Renal pelvis (tissue), 4 donors: ENCODE data around the gene TRIM10. TPM values are rescaled to one million over a fixed set of nuclear protein-coding genes. Genes with fewer than 3 reads are reported as not detected.
"Not testable (repeated sequence)": the region's sequence is repeated elsewhere in the genome, so short reads cannot be mapped to it uniquely, and the experiment has no call there.

Experiments
- DNase-seq: peaks from one replicate; pipeline ENCODE4 v3.0.0-alpha.2; 2013
- polyA plus RNA-seq, 3 donors: library from polyadenylated mRNA; unstranded; fragments of 120-200 nt; gene quantifications; one replicate each; pipeline ENCODE4 v1.2.1, GENCODE V29; 2013; ENCODE audit not compliant: insufficient read length in 3 of 3

TRIM10 gene
- polyA plus RNA-seq, 3 donors, result 0.28 to 0.52 (median 0.44) TPM

DNA sequence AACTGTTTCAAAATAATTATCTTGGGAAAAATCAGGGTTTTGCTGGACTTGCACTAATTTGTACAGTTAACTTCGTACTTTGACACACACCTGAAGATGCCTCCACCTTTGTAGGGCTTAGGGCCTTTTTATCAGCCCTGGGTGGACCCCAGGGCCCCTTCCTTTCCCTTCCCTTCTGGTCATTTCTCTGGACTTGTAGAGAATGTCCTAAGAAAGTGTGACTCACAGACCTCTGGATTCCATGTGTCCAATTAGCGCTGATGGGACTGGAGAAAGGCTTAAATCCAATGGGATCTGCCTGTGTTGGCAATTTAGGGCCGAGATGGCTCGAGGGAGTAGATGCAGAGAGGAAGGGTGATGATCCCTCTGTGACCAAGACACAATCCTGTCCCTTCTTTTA is 11.7 kb upstream of the TRIM10 start:
- no peak for DNase-seq

DNA sequence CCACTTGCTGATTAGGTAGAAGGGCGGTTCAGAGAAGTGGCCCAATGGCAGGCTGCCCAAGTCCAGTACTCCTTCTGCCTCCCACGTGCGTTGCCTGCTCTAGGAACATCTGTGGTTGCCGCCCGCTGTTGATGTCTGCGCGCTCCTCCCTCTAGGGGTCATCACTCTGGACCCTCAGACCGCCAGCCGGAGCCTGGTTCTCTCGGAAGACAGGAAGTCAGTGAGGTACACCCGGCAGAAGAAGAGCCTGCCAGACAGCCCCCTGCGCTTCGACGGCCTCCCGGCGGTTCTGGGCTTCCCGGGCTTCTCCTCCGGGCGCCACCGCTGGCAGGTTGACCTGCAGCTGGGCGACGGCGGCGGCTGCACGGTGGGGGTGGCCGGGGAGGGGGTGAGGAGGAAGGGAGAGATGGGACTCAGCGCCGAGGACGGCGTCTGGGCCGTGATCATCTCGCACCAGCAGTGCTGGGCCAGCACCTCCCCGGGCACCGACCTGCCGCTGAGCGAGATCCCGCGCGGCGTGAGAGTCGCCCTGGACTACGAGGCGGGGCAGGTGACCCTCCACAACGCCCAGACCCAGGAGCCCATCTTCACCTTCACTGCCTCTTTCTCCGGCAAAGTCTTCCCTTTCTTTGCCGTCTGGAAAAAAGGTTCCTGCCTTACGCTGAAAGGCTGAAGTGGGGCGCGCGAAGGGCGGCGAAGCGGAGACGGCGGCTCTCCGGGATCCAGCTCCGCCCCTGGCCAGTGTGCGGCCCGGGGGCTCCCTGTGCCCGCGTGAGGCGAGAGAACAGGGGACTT is 10.9 kb upstream of the TRIM10 start:
- DNase-seq, result peak; percentile 37

DNA sequence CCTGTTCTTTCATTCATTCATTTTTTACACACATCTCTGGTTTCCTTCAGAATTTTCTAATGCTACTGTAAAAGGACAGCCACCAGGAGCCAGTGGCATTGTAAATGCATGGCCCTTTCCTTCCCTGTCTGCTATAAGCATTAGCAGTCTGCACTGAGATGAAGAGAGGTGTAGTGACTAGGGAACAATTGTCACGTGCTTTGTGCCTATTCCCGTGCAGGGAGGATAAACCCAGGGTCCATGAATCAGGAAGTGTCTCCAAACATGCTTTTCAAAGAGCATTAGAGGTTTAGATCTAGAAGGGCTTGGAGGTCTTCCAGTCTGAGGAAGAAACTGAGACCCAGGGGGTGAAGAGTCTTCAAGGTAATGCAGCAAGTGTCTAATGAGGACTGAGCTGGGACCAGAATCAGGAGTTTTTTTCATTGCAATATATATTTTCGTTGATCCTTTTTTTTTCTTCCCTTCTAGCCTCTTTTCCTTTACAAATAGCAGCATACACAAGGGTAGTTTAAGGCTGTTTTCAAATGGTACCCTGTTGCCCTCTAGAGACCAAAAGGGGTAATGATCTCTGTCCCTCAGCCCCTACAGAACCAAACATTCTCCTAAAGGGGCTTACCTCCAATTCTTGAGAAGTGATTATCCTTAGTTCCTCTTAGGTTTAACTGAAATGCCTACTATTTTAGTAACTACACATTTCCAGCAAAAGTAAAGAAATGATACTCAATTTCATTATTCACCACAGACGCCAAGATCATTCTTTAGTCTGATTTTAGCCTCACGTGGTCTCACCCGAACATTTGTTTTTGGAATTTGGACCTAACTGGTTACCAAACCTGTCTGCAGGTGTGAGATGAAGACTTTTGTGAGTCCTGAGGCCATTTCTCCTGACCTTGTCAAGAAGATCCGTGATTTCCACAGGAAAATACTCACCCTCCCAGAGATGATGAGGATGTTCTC is 8.9 kb upstream of the TRIM10 start:
- peak; percentile 31 for DNase-seq

DNA sequence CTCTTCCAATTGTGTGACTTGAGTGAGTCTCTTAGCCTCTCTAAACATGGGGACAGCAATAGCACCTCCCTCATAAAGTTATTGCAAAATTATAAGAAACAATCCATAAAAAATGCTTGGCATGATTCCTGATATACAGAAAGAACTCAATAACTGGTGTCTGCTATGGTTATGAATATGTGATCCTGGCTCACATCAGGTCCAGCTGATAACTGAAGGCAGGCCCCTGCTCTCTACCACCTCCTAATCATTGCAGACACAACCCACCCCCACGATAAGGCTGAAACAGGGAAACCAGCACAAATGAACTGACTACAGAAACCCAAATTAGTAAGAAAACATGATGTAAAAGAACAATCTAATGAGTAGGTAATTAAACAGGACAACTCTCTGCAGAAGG is 7.7 kb upstream of the TRIM10 start:
- DNase-seq, result no peak

DNA sequence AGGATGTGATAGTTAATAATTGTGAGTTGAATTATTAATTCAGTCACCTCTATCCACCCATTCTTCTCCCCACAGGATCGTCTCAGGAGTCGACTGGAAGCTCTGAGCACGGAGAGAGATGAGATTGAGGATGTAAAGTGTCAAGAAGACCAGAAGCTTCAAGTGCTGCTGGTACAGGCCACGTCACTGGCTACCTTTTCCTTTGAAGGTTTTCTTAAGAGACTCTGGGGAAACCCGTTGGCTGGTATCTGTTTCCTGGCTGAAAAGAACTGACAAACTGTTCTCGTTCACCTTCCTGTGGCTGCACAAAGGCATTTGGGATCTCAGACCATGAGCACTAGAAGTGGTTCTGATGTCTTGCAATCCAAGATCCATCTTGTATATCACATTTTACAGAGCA is 6.1 kb upstream of the TRIM10 start:
- no peak for DNase-seq

DNA sequence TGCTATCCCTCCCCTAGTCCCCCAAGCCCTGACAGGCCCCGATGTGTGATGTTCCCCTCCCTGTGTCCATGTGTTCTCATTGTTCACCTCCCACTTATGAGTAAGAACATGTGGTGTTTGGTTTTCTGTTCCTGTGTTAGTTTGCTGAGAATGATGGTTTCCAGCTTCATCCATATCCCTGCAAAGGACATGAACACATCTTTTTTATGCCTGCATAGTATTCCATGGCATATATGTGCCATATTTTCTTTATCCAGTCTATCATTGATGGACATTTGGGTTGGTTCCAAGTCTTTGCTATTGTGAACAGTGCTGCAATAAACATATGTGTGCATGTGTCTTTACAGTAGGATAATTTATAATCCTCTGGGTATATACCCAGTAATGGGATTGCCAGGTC is 4.2 kb upstream of the TRIM10 start:
- DNase-seq, result not testable (repeated sequence)

DNA sequence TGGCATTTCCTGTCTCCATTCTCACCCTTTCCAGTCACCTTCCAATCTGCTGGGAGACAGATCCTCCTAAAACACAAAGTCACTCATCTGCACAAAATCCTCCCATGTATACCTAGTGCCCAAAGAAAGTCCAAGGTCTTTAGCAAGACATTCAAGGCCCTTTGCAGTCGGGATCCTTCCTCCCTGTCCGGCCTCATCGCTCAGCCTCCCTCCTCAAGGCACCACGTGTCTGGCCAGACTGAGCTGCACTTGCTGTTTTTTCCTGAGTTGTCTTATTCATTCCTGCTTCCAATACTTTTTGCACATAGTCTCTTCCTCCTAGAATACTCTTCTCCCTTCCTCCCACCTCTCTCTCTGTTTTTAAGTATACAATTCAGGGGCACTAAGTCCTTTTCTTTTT is 3.7 kb upstream of the TRIM10 start:
- no peak for DNase-seq

DNA sequence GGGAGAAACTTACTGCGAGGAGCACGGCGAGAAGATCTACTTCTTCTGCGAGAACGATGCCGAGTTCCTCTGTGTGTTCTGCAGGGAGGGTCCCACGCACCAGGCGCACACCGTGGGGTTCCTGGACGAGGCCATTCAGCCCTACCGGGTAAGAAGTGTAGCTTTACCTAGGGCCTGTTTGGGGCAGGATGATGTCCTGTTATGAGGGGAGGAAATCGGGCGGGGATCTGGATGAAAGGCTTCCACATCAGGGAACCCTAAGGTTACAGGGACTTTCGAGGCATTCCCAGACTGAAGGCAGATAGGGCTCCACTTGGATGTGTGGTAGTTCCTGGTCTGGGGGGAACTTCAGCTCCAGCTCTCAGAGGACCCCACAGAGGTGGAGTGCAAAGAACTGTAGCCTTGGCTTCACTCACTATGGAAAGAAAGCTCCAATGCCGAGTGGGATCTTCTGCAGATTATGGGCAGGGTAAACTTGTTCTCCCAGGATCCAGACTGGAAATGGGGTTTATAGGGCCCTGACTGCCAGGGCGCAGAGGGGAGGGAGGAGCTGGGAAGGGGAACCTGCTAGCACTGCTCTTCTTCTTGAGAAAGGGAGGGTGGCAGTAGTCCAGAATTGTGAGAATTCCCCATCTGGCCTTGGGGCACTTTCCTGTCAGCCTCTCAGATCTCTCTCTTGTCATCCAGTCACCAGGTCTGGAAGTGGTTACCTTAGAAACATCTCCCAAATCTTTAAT is 3.1 kb upstream of the TRIM10 start:
- DNase-seq, result no peak

DNA sequence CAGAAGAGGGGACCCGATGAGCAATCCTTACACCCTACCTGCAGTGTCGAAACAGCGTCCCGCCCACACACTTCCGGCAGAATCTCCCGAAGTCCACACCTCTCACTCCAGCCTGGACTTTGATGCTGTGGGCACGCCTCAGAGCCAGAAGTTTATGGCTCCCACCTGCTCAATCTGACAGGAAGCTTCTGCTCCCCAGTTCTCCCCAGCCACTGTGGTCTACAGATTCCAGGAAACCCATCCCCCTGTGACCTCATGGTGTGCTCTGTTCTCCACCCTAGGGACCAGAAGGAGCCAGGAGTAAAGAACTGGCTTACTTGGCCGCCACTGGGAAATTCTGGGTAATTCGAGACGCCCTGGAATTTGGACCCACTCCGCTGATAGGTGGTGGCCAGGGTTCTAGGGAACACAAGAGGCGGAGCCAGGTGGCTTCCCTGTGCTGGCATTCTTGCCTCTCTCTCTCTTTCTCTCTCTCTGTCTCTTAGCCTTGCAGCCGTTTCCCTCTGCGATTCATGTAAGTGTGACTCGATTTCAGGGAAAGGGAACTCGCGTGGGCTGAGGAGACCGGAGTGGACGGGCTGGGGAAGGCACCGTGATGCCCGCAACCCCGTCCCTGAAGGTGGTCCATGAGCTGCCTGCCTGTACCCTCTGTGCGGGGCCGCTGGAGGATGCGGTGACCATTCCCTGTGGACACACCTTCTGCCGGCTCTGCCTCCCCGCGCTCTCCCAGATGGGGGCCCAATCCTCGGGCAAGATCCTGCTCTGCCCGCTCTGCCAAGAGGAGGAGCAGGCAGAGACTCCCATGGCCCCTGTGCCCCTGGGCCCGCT is 2.3 kb upstream of the TRIM10 start, which contains the start of gene TRIM15:
TSS of gene TRIM15 (plus strand) at position 457 of the 828 bp plus-strand sequence. CDS start at position 596, 139 bp downstream.
- DNase-seq, result no peak

DNA sequence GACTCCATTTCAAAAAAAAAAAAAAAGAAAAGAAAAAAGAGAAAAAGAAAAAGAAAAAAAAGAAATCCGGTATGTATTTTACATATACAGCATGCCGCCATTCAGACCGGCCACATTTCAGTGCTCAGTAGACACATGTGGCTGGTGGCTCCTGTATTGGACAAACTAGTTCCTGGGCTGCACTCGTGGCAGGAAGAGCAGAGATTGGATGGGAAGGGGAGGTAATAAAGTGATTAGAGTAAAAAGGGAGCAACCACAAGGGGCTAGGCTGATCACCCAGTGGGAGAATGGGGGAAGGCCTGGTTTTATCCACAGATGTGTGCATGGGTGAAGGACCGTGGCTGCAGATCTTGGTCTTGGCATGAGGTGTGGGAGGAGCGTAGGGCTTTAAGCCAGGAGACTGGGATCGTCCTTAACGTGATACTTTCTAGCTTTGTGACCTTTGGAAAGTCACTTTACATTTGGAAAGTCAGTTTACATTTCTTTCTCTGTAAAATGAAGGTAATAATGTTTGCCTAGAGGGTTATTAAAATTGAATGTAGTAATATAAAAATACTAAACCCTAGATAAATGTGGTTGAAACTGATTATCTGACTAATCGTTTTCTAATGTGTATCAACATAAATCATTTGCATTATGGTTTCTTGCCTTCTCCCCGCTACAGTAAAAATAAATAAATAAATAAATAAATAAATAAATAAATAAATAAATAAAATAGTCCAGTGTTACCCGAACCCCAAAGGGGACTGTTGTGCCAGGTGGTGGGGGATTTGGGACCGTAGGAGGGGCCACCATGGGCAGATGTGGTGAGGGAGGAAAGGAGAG is 1.5 kb upstream of the TRIM10 start:
- DNase-seq, result no peak

DNA sequence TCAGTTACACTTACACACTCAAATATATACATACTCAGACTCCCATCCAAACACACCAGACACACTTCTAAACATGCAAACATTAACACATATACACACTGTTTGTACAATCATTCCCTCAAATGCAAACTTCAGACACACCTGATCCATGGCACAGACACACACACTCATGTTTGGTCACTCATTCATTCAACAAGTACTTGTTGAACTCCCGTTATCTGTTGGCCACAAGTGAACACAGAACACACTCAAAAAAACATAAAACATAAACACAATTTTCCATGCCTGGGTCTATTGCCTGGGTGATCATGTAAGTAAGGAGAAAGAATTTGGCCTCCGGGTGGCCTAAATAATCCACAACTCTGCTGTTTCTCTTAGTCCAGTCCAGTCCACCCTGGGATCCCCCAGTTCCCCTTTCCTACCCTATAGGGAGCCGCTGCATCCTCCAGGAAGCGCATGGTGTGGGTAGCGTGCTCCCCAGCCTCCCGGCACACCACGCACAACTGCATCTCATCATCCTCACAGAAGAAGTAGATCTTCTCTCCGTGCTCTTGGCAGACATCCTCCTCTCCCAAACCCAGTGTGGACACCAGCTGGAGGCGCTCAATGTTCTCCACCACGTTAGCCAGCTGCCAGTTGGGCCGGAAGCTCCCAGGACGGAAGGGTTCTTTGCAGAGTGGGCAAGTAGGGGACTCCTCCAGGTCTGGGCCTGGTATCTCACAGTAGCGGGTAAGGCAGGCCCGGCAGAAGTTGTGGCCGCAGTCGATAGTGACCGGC is 815 bp downstream of the TRIM10 start:
- DNase-seq, result no peak

DNA sequence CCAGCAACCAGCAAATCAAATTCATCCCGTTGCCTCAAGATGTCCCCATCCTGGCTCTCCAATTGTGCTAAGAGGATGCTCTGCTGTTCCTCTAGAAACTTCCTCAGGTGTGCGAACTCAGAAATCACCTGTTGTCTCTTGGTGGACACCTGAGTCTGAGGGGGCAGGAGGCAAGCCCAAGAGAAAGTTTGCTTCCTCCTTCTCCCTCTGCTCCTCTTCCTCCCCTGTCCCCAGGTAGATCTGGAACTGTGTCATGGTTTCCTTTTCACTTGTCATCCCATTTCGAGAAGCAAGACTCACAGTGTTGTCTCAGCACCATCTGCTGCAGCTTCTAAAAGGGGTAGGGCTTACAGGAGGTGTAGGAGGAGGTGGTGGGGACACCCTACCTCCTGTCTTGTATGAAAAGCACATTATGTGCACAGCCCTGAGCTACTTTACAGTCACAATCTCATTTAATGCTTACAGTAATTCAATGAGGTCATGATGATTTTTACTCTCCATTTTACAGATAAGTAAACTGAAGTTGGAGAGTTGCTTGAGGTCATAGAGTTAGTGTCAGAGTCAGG is 2.5 kb downstream of the TRIM10 start:
- no peak for DNase-seq

DNA sequence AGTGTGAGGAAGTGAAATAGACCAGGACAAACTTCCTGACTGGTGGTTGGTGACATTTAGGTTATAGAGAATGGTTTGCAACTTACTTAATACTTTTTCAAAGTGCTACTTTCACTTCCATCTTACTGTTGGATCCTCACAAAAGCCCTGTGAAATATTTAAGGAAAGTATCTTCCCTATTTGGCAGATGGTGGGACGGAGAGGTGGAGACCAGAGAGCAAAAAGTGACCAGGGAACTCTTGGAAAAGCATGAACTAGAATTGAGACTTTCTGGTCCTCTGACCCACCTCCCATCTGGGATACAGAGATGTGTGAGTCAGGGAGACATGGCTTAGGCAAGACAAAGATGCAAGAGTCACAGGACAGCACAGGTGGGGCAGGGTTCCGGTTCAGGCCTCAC is 3.0 kb downstream of the TRIM10 start:
- DNase-seq, result no peak

DNA sequence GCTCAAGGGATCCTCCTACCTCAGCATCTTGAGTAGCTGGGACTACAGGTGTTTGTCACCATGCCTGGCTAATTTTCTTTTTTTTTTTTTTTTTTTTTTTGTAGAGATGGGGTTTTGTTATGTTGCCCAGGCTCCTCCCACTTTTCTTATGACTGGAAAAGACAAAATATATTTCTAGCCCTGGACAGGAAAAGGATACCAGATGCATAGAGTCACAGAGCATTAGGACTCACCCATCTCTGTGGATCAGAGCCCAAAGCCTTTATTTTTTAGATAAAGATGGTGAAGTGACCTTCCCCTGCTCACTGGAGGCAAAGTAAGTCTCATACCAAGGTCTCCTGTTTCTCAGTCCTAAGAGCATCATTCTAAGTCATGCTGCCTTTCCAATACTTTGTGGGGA is 3.4 kb downstream of the TRIM10 start:
- no peak for DNase-seq

DNA sequence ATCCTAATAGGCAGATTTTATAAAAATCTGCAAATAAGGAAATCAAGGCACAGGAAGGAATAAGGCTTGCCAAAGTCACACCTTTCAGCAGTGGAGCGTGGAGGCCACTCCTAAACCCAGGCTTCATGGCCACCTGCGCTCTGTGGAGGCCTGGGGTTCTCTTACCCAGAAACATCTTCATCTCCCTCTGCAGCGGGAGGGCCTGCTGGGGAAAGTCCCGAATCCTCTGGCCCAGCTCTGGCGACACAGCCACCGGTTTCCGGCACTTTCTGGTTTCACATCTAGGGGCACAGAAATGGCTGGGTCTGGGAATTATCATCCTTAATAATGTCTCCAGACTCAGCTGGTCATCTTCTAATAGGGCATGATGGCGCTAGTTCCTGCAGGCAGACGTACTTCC is 4.2 kb downstream of the TRIM10 start:
- DNase-seq, result no peak

DNA sequence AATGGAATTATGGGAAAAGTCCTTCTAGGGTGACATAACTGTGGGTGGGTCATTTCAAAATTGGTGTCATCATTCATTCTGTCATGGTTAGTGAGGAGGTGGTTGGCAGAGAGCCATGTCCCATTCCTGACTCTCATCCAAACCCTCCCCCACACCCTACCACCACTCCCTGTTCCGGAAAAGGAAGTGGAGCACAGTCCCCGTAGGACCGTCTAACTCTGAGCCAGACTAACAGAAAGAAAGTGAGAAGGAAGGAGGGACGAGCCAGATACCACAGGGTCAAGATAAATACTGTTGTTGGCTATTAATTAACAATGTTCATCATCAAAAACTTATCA is 4.8 kb downstream of the TRIM10 start:
- DNase-seq, result peak; percentile 24

DNA sequence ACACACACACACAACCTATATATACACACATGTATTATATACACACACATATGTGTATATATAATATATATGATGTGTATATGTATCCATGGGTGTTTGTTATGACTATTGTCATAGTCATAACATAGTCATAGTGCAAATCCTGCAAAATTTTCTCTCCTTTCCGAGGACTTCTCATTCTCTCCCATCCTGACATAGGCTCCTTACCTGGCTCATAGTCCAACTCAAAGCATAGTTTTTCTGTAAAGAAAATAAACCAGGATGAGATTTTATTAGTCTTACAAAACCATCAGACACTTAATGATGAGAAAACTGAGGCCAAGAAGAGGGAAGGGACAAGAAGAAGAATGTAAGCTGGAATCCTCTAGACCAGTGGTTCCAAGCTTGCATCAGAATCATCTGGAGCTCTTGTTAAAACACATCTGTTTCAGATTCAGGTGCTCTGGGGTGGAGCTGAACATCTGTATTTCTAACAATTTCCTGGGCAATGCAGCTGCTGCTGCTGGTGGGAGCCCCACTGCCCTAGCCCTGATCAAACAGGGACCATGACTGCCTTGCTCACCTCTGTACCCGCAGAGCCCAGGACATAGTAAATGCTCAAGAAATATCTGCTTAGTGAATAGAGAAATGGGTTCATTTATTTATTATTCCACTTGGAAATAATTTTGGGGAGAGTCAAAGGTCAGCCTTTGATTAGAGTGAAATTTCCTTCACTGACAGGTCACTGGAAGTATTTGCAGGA is 5.3 kb downstream of the TRIM10 start:
- DNase-seq, result no peak

DNA sequence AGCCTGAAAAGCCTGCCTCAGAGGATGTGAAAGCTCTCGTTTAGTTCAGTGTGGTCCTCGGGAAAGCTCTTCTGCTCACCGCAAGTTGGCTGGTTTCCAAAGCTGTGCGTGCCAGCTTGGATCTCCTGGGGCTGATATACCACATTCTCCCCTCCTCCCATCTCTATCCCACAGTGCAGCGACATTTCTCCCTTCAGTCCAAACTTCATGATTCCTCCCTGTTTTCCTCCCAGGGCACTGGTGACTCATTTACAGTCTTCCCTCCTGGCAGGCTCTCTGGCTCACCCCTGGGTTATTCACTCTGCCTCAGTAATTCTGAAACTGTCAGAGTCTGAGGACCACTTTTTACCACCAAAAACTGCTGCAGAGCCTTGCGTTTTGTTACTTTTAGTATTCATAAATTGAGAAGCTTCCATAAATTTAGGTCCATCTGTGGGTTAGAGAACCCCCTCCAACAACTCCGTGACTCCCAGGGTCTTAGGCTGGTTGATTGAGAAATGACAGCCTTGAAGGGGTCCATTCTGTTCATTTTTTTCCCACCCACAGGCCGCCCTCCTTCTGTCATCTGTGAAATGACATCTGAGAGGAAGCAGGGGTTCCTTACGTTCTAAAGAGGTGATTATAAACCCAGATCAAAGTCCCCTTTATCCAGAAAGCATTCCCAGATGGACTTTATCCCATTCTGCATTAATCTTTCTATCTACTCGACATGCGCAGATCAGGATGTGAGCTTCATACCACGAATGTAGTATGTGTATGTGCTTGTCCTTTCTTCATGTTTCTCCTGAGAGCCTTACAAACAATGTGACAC is 6.1 kb downstream of the TRIM10 start:
- peak; percentile 14 for DNase-seq
